Endothelial cell of umbilical vein (primary cell): ENCODE data around the gene NEAT1. TPM values are rescaled to one million over a fixed set of nuclear protein-coding genes. Genes with fewer than 3 reads are reported as not detected.

Experiments used
- BruUV-seq: library from RNA; stranded (reverse); fragments of 400-500 nt; replicated peaks from 2 replicates; lab custom pipeline; 2021; lab: Mats Ljungman, UMichigan
- CTCF ChIA-PET: fragments of 300-600, 350-600 bp; sonication (Branson Sonifier 250); formaldehyde crosslinking; loops from one replicate; lab custom pipeline; 2021; ENCODE audit warnings: antibody characterized with exemption, inconsistent platforms; lab: Charles Lee
- POLR2A ChIA-PET: fragments of 300-600, 350-600 bp; sonication (Branson Sonifier 250); formaldehyde crosslinking; loops from one replicate; lab custom pipeline; 2021; ENCODE audit warnings: antibody characterized with exemption, inconsistent platforms; lab: Charles Lee
- DNase-seq: peaks from one replicate; pipeline ENCODE4 v3.0.0-alpha.2; 2011; ENCODE audit warnings: low read depth, low spot score
- FAIRE-seq: peaks from 2 replicates; lab custom pipeline; 2011; peaks lifted over from hg19 to GRCh38; lab: Jason Lieb, UNC
- H2AFZ ChIP-seq: 2 replicates; pipeline ENCODE4 v1.6.0; 2012; ENCODE audit warnings: low read depth, low read length, control low read depth, inconsistent platforms
- H3K27ac ChIP-seq: 2 replicates; pipeline ENCODE4 v1.5.1; 2011; ENCODE audit warnings: low read depth, mild to moderate bottlenecking, control low read depth, low read length, moderate library complexity; ENCODE audit not compliant: insufficient read depth
- H3K27me3 ChIP-seq, 2 experiments: 2 replicates each; pipeline versions ENCODE4 v1.6.0 to v1.6.1; 2011; ENCODE audit warnings: low read length in 2 of 2, mixed read lengths in 1 of 2; ENCODE audit not compliant: control insufficient read depth in 2 of 2, insufficient read depth in 2 of 2
- H3K36me3 ChIP-seq, 2 experiments: 2 replicates in 1 of 2; 3 replicates in 1 of 2; pipeline ENCODE4 v1.5.1; 2011; ENCODE audit warnings: low read length in 2 of 2, mild to moderate bottlenecking in 1 of 2, moderate library complexity in 1 of 2; ENCODE audit not compliant: control insufficient read depth in 2 of 2, insufficient read depth in 2 of 2; ENCODE audit errors: extremely low read depth in 1 of 2
- H3K4me1 ChIP-seq: 3 replicates; pipeline ENCODE4 v1.5.1; 2011; ENCODE audit warnings: mild to moderate bottlenecking, low read length; ENCODE audit not compliant: control insufficient read depth, insufficient read depth; ENCODE audit errors: extremely low read depth
- H3K4me2 ChIP-seq: 2 replicates; pipeline ENCODE4 v1.6.1; 2011; ENCODE audit warnings: low read length, control low read depth, mixed read lengths; ENCODE audit not compliant: insufficient read depth
- H3K4me3 ChIP-seq, 3 experiments: fragments of 200-600 bp in 1 of 3; sonication (generic), shearing (Covaris generic) in 1 of 3; replicated peaks in 1 of 3; 2 replicates each; pipeline ENCODE4 v1.5.1; 2011 to 2016; ENCODE audit warnings: control low read depth in 3 of 3, low read length in 3 of 3, mild to moderate bottlenecking in 2 of 3, inconsistent platforms in 1 of 3, low read depth in 1 of 3, moderate library complexity in 1 of 3; ENCODE audit not compliant: insufficient read depth in 1 of 3
- H3K79me2 ChIP-seq: 2 replicates; pipeline ENCODE4 v1.6.0; 2012; ENCODE audit warnings: low read length, inconsistent platforms; ENCODE audit not compliant: control insufficient read depth, insufficient read depth
- H3K9ac ChIP-seq: replicated peaks from 2 replicates; pipeline ENCODE3; 2011; ENCODE audit warnings: low read length, control low read depth; ENCODE audit not compliant: insufficient read depth; ENCODE audit errors: extremely low read depth
- H3K9me1 ChIP-seq: replicated peaks from 3 replicates; pipeline ENCODE4 v1.6.0; 2011; ENCODE audit warnings: mild to moderate bottlenecking, low read length; ENCODE audit not compliant: control insufficient read depth, insufficient read depth; ENCODE audit errors: extremely low read depth
- H3K9me3 ChIP-seq: replicated peaks from 2 replicates; pipeline ENCODE4 v1.5.1; 2012; ENCODE audit warnings: low read length, inconsistent platforms; ENCODE audit not compliant: control insufficient read depth, insufficient read depth
- H4K20me1 ChIP-seq: replicated peaks from 2 replicates; pipeline ENCODE3; 2011; ENCODE audit warnings: mild to moderate bottlenecking, low read length; ENCODE audit not compliant: control insufficient read depth, insufficient read depth; ENCODE audit errors: extremely low read depth
- FOS ChIP-seq: IDR thresholded peaks from 2 replicates; pipeline ENCODE4 v1.6.1; 2011; ENCODE audit warnings: mild to moderate bottlenecking, low read length, moderate library complexity, borderline replicate concordance; ENCODE audit not compliant: insufficient read depth
- GATA2 ChIP-seq: IDR thresholded peaks from 2 replicates; pipeline ENCODE4 v1.7.0; 2011; ENCODE audit warnings: low read depth, mild to moderate bottlenecking, moderate library complexity, mixed read lengths, low read length; ENCODE audit not compliant: insufficient read length, insufficient read depth
- JUN ChIP-seq: IDR thresholded peaks from 2 replicates; pipeline ENCODE4 v1.6.1; 2011; ENCODE audit warnings: borderline replicate concordance, low read depth; ENCODE audit not compliant: insufficient read length, insufficient read depth
- MYC ChIP-seq: IDR thresholded peaks from one replicate; pipeline ENCODE4 v1.6.1; 2011; ENCODE audit warnings: mild to moderate bottlenecking, low read depth, low read length
- POLR2A ChIP-seq: IDR thresholded peaks from 2 replicates; pipeline ENCODE4 v1.6.1; 2012; ENCODE audit warnings: low read depth, mild to moderate bottlenecking, control low read depth, low read length
- POLR2AphosphoS5 ChIP-seq: IDR thresholded peaks from 2 replicates; pipeline ENCODE4 v1.6.1; 2012; ENCODE audit warnings: low read depth, mild to moderate bottlenecking, control low read depth, low read length, moderate library complexity; ENCODE audit not compliant: insufficient read depth
- dilution Hi-C: fragments of 300-500 bp; cut with MboI; formaldehyde crosslinking; loops from one replicate; pipeline ENCODE4 v1.15.0; 2019; ENCODE audit warnings: low sequenced_read_pairs; ENCODE audit not compliant: extremely low pct_ligation_motif_present
- intact Hi-C: fragments of 100-400 bp; cut with micrococcal nuclease; formaldehyde crosslinking; loops from one replicate; pipeline ENCODE4 v1.10.0; 2022
- polyA plus RNA-seq, 4 experiments: library from polyadenylated mRNA; depleted of rRNA in 3 of 4; stranded (reverse) in 3 of 4; unstranded in 1 of 4; fragments of >200 nt; gene quantifications; 2 replicates each; pipeline versions ENCODE4 v1.2.1 to v1.2.3, GENCODE V29; 2011 to 2012; ENCODE audit warnings: missing spikeins in 1 of 4
- total RNA-seq: library from RNA; stranded (reverse); gene quantifications from 2 replicates; pipeline ENCODE4 v1.2.3, GENCODE V29; 2021
- TF ChIP-seq, protein P1 (sequence below): IDR thresholded peaks from 2 replicates; pipeline ENCODE4 v1.6.1; 2011; ENCODE audit not compliant: insufficient read depth, insufficient read length

The NEAT1 gene
- total and polyA plus RNA-seq, 2 donors (not counting 3 experiments of a cell fraction or from before 2014, with no cell fraction given), result 34.4 to 957 TPM

DNA sequence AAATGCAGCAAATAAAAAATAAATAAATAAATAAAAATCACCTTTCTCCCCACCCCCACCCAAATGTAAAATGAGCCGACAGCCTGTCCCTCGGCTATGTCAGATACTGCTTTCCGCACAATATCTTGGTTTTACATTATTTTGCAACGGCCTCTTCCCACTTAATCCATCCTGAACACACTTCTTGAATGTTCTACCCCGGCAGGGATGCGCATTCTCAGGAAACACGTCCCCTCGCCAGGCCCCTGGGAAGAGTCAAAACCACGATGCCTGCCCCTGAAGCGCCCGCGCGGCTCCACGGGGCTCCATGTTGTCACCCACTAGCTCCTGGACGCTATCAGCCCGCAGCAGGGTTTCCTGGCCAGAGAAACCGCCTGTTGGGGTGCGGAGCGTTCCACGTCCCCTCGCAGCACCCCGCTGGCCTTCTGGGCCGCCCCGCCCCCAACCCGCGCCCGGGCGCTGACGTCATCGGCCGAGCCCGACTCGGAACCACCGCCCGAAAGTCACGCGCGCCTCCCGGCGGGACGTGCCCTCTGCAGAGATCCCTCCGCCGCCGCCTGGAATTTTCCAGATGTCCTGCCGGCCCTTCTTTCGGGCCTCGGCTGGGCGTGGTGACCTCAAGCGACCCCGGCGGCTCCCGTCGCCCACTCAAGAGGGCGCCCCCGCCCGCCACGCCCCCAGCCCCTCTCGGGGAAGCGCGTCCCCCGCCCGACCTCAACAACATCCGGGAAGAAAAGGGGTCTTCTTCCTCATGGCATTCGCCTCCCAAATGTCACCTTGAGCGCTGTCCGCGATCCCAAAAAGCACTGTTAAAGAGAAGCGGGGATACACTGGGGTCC, 585 bp upstream of the NEAT1 start:
- Histone ChIP-seq H2AFZ (no peak overlapping the region), H3K9ac (peak overlapping the region; percentile 98), H3K36me3 (peaks cover 2 to 4% of the 10 kb centered on the region in 2 experiments), H3K4me1 (peaks cover 51% of the 10 kb centered on the region), H3K4me2 (peak overlapping the region; percentile 75), H3K9me3 (no peaks in the 10 kb centered on the region), H3K27me3 (no peaks in the 10 kb centered on the region), H4K20me1 (no peaks in the 10 kb centered on the region), H3K27ac (peak overlapping the region; percentile 99), H3K9me1 (no peaks in the 10 kb centered on the region), H3K79me2 (peaks cover 68% of the 10 kb centered on the region), H3K4me3 (peak overlapping the region in 2 of 3 experiments; percentile 67 to 95)
- dilution Hi-C loops, result no loop called here
- DNase-seq (peak; percentile 95), FAIRE-seq (peak; percentile 87)
- POLR2A ChIA-PET, result interaction anchor here (0.6 to 10.0 kb wide), 22 partner anchors 10 to 193 kb away, joined by 3 to 127 read pairs (median 6); partner anchors contain the start of genes MALAT1, PCNX3, SCYL1 and SLC25A45
- CTCF ChIA-PET, result interaction anchor here (0.9 kb wide), 1 partner anchor 40 kb away, joined by 5 read pairs; the partner anchor contains the start of gene SLC25A45
- intact Hi-C loops, result loop anchor here (1.0 kb wide), 3 partner anchors 40 to 193 kb away; partner anchors contain the start of genes PCNX3 and SLC25A45
- no TSS peak for BruUV-seq
- TF ChIP-seq POLR2AphosphoS5, result peak; percentile 70
- TF ChIP-seq MYC, result no peak
- TF ChIP-seq JUN, result peak; percentile 56
- no peak for TF ChIP-seq GATA2
- TF ChIP-seq POLR2A, result no peak
- TF ChIP-seq FOS, result peak; percentile 42
- TF ChIP-seq, protein P1, sequence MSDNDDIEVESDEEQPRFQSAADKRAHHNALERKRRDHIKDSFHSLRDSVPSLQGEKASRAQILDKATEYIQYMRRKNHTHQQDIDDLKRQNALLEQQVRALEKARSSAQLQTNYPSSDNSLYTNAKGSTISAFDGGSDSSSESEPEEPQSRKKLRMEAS, result peak; percentile 17
